ENCODE data around the gene GRK5. TPM values are rescaled to one million over a fixed set of nuclear protein-coding genes. Genes with fewer than 3 reads are reported as not detected.
A peak's percentile ranks its signal among the peaks of the same experiment; 100 is the strongest.

Gene GRK5
- total RNA-seq, 5 donors from 2014 or later (not counting 1 experiment from before 2014, with no cell fraction given) = 21.7 to 36.8 (median 30.6) TPM

DNA sequence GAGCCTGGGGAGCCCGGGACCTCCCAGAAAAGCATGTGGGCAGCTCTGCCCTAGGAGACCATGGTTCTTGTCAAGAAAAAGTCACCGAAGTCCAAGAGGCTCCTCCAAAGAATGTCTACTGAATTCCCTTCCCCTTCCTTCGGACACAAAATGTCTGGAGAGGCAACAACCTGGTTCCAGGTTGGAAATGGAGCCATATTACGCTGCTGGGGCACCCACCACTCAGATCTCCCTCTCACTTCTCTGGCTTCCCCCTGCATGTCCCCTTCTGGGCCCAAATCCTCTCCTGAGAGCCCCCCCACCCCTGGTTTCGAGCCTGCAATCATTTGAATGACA is 282.6 kb downstream of the GRK5 start:
- peak overlapping the region; percentile 91 to 95 for H3K27ac Mint-ChIP-seq
- Histone ChIP-seq H3K36me3 (ENCODE audit: control insufficient read depth in 2 of 2, extremely low read depth in 1 of 2, insufficient read depth in 1 of 2, low read length in 1 of 2) (no peaks in the 10 kb centered on the region), H3K27me3 (replicated peaks in 1 of 2; ENCODE audit: control insufficient read depth in 2 of 2, extremely low read depth in 1 of 2, insufficient read depth in 2 of 2, low read length in 1 of 2) (no peaks in the 10 kb centered on the region), H3K27ac (ENCODE audit: low read length) (peak overlapping the region; percentile 86), H3K4me1 (ENCODE audit: control insufficient read depth in 1 of 2, extremely low read depth in 1 of 2, insufficient read depth in 2 of 2, low read length in 2 of 2) (peaks cover 21 to 44% of the 10 kb centered on the region in 2 experiments), H3K9me3 (no peaks in the 10 kb centered on the region), H3K4me3 (ENCODE audit: control insufficient read depth in 1 of 2, extremely low read depth in 1 of 2, low read length in 1 of 2) (peak overlapping the region in 1 of 2 donors; percentile 58)
- no peaks in the 10 kb centered on the region for H3K27me3 Mint-ChIP-seq
- CTCF ChIA-PET = interaction anchor here (0.6 to 1.2 kb wide), 9 partner anchors 10 to 401 kb away, joined by 3 to 9 read pairs (median 4); partner anchors contain the start of gene GRK5 (in 1 of the 2)
- no peaks in the 10 kb centered on the region for H3K36me3 Mint-ChIP-seq
- no peak for DNase-seq
- peak overlapping the region; percentile 74 to 84 (median 78) for H3K4me3 Mint-ChIP-seq
- no peak for ATAC-seq (replicated peaks in 1 of 4)
- peaks cover 44 to 53% (median 45%) of the 10 kb centered on the region in 3 donors for H3K4me1 Mint-ChIP-seq
- no peaks in the 10 kb centered on the region for H3K9me3 Mint-ChIP-seq
- POLR2A ChIA-PET = interaction anchor here (0.7 kb wide), 2 partner anchors 11 to 52 kb away, joined by 3 to 12 read pairs; partner anchors contain the start of gene RGS10 (in 1 of the 2)
- WGBS (ENCODE audit: insufficient coverage) = 58% methylated on average over 4 of the region's 5 CpGs

GRCh38 chr10:119491966-119492757 is 284.8 kb downstream of the GRK5 start:
- H3K27ac ChIP-seq (ENCODE audit: low read length) = no peak overlapping the region
- POLR2A ChIA-PET = no interaction called here
- Mint-ChIP-seq H3K27me3 (no peaks in the 10 kb centered on the region), H3K4me3 (no peak overlapping the region), H3K4me1 (peaks cover 61 to 68% (median 62%) of the 10 kb centered on the region in 3 donors), H3K36me3 (peaks cover 3% of the 10 kb centered on the region), H3K9me3 (no peaks in the 10 kb centered on the region), H3K27ac (peak overlapping the region; percentile 79 to 99)
- H3K4me1 ChIP-seq (ENCODE audit: control insufficient read depth in 1 of 2, extremely low read depth in 1 of 2, insufficient read depth in 2 of 2, low read length in 2 of 2) = peaks cover 21 to 62% of the 10 kb centered on the region in 2 experiments
- no peaks in the 10 kb centered on the region for H3K27me3 ChIP-seq (replicated peaks in 1 of 2; ENCODE audit: control insufficient read depth in 2 of 2, extremely low read depth in 1 of 2, insufficient read depth in 2 of 2, low read length in 1 of 2)
- DNase-seq (no peak), ATAC-seq (replicated peaks in 1 of 4) (no peak)
- H3K4me3 ChIP-seq (ENCODE audit: control insufficient read depth in 1 of 2, extremely low read depth in 1 of 2, low read length in 1 of 2) = no peak overlapping the region
- H3K9me3 ChIP-seq = no peaks in the 10 kb centered on the region
- H3K36me3 ChIP-seq (ENCODE audit: control insufficient read depth in 2 of 2, extremely low read depth in 1 of 2, insufficient read depth in 1 of 2, low read length in 1 of 2) = no peaks in the 10 kb centered on the region
- WGBS (ENCODE audit: insufficient coverage) = 91% methylated on average over 3 of the region's 6 CpGs
- CTCF ChIA-PET = no interaction called here

DNA sequence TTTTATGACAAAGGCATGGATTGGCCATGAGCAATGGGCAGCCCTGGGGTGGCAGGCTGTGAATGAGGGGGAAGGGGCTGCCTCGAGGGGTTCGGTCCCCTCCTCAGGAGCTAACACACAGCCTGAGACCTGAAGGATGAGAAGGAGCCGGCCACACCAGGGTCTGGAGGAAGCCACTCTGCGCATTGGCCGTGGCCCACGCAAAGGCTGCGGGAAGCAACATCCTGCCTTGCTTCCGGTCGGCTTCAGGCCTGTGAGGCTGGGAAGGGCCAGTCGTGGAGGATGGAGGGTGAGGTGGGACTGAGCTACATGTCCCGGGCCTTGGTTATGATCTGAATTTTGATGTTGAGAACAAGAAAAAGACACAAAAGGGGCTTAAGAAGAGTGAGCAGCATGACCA is 285.8 kb downstream of the GRK5 start:
- Histone ChIP-seq H3K4me1 (ENCODE audit: control insufficient read depth in 1 of 2, extremely low read depth in 1 of 2, insufficient read depth in 2 of 2, low read length in 2 of 2) (peaks cover 21 to 72% of the 10 kb centered on the region in 2 experiments), H3K27me3 (replicated peaks in 1 of 2; ENCODE audit: control insufficient read depth in 2 of 2, extremely low read depth in 1 of 2, insufficient read depth in 2 of 2, low read length in 1 of 2) (no peaks in the 10 kb centered on the region), H3K4me3 (ENCODE audit: control insufficient read depth in 1 of 2, extremely low read depth in 1 of 2, low read length in 1 of 2) (no peak overlapping the region), H3K36me3 (ENCODE audit: control insufficient read depth in 2 of 2, extremely low read depth in 1 of 2, insufficient read depth in 1 of 2, low read length in 1 of 2) (peaks cover 0 to under 1% of the 10 kb centered on the region in 2 donors), H3K9me3 (no peaks in the 10 kb centered on the region), H3K27ac (ENCODE audit: low read length) (peak overlapping the region; percentile 39)
- Mint-ChIP-seq H3K27ac (peak overlapping the region; percentile 88 to 99), H3K27me3 (no peaks in the 10 kb centered on the region), H3K4me1 (peaks cover 67 to 72% (median 67%) of the 10 kb centered on the region in 3 donors), H3K4me3 (peak overlapping the region in 1 of 3 donors; percentile 25), H3K36me3 (peaks cover 6% of the 10 kb centered on the region), H3K9me3 (no peaks in the 10 kb centered on the region)
- 31% methylated on average over 11 of the region's 11 CpGs for WGBS (ENCODE audit: insufficient coverage)
- no peak for ATAC-seq (replicated peaks in 1 of 4)
- ChIA-PET POLR2A (interaction anchor here in 1 of 2 donors (0.6 kb wide), 1 partner anchor 259 kb away, joined by 3 read pairs; no protein-coding TSS in a partner anchor), CTCF (no interaction called here)
- no peak for DNase-seq

DNA sequence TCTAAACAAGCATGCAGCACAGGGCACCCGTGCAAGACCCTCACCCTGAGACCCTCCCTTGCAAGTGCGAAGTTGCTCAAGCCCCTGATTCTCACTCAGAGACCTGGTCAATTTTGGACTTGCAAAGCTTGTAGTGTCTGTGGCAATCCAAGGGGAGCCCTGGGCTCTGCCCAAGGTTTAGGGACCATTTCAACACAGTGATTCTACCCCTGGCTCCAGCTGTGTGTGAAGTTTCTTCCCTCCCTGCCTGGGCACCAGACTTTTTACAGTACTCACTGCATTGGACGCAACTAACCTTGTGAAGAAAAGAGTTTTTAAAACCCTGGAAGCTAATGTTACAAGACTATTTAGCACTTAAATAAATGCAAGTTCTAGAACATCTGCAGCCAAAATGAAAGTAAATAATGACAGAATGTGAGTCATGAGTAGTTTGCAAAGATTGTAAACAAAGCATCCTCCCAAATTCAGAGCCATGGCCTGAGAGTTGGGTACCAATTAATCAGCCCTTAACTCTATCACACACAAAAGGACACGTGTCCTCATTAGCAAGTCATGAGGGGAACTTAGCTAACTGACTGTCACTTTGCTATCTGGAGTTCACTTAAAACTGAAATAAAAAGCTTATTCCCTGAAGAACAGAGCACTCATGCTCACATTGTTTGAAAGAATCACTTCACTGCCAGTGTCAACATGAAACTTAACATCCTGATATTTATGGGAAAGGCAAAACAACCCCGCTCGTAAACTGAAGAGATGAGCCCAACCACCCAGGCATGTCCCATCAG is 287.1 kb downstream of the GRK5 start:
- H3K36me3 ChIP-seq (ENCODE audit: control insufficient read depth in 2 of 2, extremely low read depth in 1 of 2, insufficient read depth in 1 of 2, low read length in 1 of 2) = peaks cover 0 to 13% of the 10 kb centered on the region in 2 donors
- ChIA-PET POLR2A (interaction anchor here (0.5 to 0.7 kb wide), 2 partner anchors 10 to 244 kb away, joined by 5 read pairs; no protein-coding TSS in a partner anchor), CTCF (no interaction called here)
- no peaks in the 10 kb centered on the region for H3K27me3 Mint-ChIP-seq
- H3K4me1 ChIP-seq (ENCODE audit: control insufficient read depth in 1 of 2, extremely low read depth in 1 of 2, insufficient read depth in 2 of 2, low read length in 2 of 2) = peaks cover 30 to 79% of the 10 kb centered on the region in 2 experiments
- H3K27ac Mint-ChIP-seq = peak overlapping the region; percentile 98 to 99
- no peak for DNase-seq
- H3K36me3 Mint-ChIP-seq = peaks cover 14% of the 10 kb centered on the region
- 58% methylated on average over 2 of the region's 6 CpGs for WGBS (ENCODE audit: insufficient coverage)
- H3K9me3 Mint-ChIP-seq = no peaks in the 10 kb centered on the region
- H3K4me3 Mint-ChIP-seq = peak overlapping the region in 1 of 3 donors; percentile 7
- H3K4me3 ChIP-seq (ENCODE audit: control insufficient read depth in 1 of 2, extremely low read depth in 1 of 2, low read length in 1 of 2) = no peak overlapping the region
- ATAC-seq (replicated peaks in 1 of 4) = peak in 2 of 4 experiments; percentile 25 to 31
- H3K4me1 Mint-ChIP-seq = peaks cover 71 to 76% (median 74%) of the 10 kb centered on the region in 3 donors
- no peaks in the 10 kb centered on the region for H3K9me3 ChIP-seq
- H3K27me3 ChIP-seq (replicated peaks in 1 of 2; ENCODE audit: control insufficient read depth in 2 of 2, extremely low read depth in 1 of 2, insufficient read depth in 2 of 2, low read length in 1 of 2) = no peaks in the 10 kb centered on the region
- H3K27ac ChIP-seq (ENCODE audit: low read length) = peak overlapping the region; percentile 44

DNA sequence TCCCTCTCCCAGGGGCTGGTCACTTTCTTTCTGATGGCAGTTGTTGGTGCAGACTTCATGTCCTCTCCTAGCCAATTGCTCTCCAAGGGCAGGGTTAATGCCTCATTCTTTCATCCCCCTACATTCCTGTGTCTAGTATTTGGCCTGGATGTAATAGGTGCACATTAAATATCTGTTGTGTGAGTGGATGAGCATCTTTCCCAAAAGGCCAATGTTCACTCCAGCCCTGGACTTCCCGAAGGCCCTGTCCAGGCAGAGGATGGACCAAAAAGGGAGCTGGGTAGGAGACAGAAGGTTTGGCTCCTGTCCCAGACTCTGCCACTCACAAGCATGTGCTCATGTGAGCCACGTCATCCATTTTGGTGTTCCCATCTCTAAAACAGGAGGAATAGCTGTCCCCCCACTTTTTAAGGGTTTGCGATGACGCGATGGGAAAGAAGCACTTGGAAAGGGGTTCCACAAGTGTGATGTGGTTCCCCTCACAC is 287.7 kb downstream of the GRK5 start:
- Histone ChIP-seq H3K9me3 (no peaks in the 10 kb centered on the region), H3K27ac (ENCODE audit: low read length) (peak overlapping the region; percentile 44), H3K4me3 (ENCODE audit: control insufficient read depth in 1 of 2, extremely low read depth in 1 of 2, low read length in 1 of 2) (no peak overlapping the region), H3K27me3 (replicated peaks in 1 of 2; ENCODE audit: control insufficient read depth in 2 of 2, extremely low read depth in 1 of 2, insufficient read depth in 2 of 2, low read length in 1 of 2) (no peaks in the 10 kb centered on the region), H3K4me1 (ENCODE audit: control insufficient read depth in 1 of 2, extremely low read depth in 1 of 2, insufficient read depth in 2 of 2, low read length in 2 of 2) (peaks cover 31 to 79% of the 10 kb centered on the region in 2 experiments), H3K36me3 (ENCODE audit: control insufficient read depth in 2 of 2, extremely low read depth in 1 of 2, insufficient read depth in 1 of 2, low read length in 1 of 2) (peaks cover 0 to 17% of the 10 kb centered on the region in 2 donors)
- Mint-ChIP-seq H3K4me3 (no peak overlapping the region), H3K27ac (peak overlapping the region; percentile 98 to 99), H3K9me3 (no peaks in the 10 kb centered on the region), H3K4me1 (peaks cover 71 to 76% (median 75%) of the 10 kb centered on the region in 3 donors), H3K36me3 (peaks cover 21% of the 10 kb centered on the region), H3K27me3 (no peaks in the 10 kb centered on the region)
- ChIA-PET POLR2A (interaction anchor here (0.5 to 0.7 kb wide), 2 partner anchors 10 to 244 kb away, joined by 5 read pairs; no protein-coding TSS in a partner anchor), CTCF (no interaction called here)
- WGBS (ENCODE audit: insufficient coverage) = 100% methylated on average over 5 of the region's 5 CpGs
- DNase-seq = no peak
- no peak for ATAC-seq (replicated peaks in 1 of 4)

- Mint-ChIP-seq H3K9me3 (no peaks in the 10 kb centered on the region), H3K4me3 (no peak overlapping the region), H3K27me3 (no peaks in the 10 kb centered on the region), H3K36me3 (peaks cover 22% of the 10 kb centered on the region), H3K4me1 (peaks cover 71 to 78% (median 75%) of the 10 kb centered on the region in 3 donors), H3K27ac (peak overlapping the region; percentile 98 to 99)
- peaks cover 0 to 18% of the 10 kb centered on the region in 2 donors for H3K36me3 ChIP-seq (ENCODE audit: control insufficient read depth in 2 of 2, extremely low read depth in 1 of 2, insufficient read depth in 1 of 2, low read length in 1 of 2)
- H3K4me1 ChIP-seq (ENCODE audit: control insufficient read depth in 1 of 2, extremely low read depth in 1 of 2, insufficient read depth in 2 of 2, low read length in 2 of 2) = peaks cover 36 to 78% of the 10 kb centered on the region in 2 experiments
- H3K27me3 ChIP-seq (replicated peaks in 1 of 2; ENCODE audit: control insufficient read depth in 2 of 2, extremely low read depth in 1 of 2, insufficient read depth in 2 of 2, low read length in 1 of 2) = no peaks in the 10 kb centered on the region
- H3K9me3 ChIP-seq = no peaks in the 10 kb centered on the region
- DNase-seq (no peak), ATAC-seq (replicated peaks in 1 of 4) (no peak)
- no peak overlapping the region for H3K27ac ChIP-seq (ENCODE audit: low read length)
- no peak overlapping the region for H3K4me3 ChIP-seq (ENCODE audit: control insufficient read depth in 1 of 2, extremely low read depth in 1 of 2, low read length in 1 of 2)
- POLR2A ChIA-PET = no interaction called here
- CTCF ChIA-PET = no interaction called here
- 100% methylated on average over 2 of the region's 3 CpGs for WGBS (ENCODE audit: insufficient coverage)
These were observed 288.2 kb downstream of the GRK5 start for GRCh38 chr10:119495545-119495944.
